Inferior parietal cortex (tissue), 1 donor: ENCODE data around the gene CFAP107.
"Not testable (repeated sequence)": the region's sequence is repeated elsewhere in the genome, so short reads cannot be mapped to it uniquely, and the experiment has no call there.

ENCODE experiments used
- DNase-seq: peaks from one replicate; pipeline ENCODE4 v3.0.0-alpha.2; 2016; ENCODE audit errors: extremely low spot score

Gene CFAP107, protein sequence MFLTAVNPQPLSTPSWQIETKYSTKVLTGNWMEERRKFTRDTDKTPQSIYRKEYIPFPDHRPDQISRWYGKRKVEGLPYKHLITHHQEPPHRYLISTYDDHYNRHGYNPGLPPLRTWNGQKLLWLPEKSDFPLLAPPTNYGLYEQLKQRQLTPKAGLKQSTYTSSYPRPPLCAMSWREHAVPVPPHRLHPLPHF

DNA sequence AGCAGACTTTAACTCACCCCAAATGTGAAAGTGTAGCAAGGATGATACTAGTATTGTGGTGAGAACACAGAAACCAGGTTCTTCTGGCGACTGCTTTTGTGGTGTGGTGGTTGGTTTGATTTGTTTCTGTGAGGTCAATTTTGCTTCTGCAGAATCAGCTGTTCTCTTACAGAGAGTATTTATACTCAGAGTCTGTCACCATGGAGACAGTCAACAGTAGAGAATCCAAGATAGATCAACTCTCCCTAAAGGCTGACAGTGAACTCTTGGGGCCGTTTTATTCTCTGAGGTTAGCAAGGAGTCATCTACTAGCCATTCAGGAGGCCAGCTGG, at the start of gene CFAP107:
CFAP107 (plus strand) TSS at position 209 of the 332 bp plus-strand sequence. CDS start 231 bp downstream, outside the sequence.
- no peak for DNase-seq

DNA sequence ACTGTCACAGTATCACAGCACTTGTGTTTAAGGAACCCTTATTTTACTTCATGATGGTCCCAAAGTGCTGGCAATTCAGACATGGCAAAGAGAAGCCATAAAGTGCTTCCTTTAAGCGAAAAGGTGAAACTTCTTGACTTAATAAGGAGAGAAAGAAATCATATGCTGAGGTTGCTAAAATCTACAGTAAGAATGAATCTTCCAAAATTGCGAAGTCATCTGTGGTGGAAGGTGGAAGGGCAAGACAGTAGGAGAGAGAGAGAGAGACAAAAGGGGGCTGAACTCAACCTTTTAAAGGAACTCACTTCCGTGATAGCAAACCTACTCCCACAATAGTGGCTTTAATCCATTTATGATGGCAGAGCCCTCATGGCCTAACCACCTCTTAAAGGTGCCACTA, 49.3 kb upstream of the CFAP107 start:
- no peak for DNase-seq

DNA sequence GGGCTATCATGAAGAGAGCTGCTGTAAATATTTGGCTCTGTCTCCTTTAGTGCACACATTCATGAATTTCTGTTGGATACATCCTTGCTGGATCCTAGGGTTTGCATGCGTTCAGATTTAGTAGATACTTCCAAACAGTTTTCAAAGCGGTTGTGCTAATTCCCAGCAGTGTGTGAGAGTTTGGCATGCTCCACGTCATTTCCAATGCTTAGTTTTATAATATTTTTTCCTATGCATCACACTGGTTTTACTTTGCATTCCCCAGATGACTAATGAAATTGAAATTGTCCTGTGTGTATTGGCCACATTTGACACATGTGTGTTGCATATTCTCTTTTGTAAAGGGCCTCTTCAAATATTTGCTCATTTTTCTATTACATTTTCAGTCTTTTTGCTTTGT, 48.6 kb upstream of the CFAP107 start:
- no peak for DNase-seq

DNA sequence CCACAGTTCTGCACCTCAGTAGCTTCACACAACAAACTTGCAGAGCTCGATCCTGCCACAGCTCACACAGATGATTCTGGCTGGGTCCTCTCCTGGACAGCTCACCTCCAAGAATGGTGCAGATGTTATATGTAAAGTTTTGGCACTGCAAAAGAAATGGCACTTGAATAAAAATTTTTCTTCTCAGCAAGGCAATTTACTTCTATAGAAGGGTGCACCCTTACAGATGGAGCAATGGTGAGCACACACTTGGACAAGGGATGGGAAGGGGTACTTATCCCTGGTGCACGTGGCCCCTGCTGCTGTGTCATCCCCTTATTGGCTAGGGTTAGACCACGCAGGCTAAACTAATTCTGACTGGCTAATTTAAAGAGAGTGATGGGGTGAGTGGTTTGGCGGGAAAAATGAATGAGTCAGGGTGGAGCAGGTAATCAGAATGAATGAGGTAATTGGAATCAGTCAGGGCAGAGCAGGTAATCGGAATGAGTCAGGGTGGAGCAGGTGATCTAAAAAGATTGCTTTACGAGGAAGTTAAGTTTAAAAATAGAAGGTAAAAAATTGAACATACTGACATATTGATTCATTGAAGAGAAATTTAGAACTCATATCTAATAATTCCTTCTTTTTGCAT, 42.1 kb upstream of the CFAP107 start:
- DNase-seq, result no peak

DNA sequence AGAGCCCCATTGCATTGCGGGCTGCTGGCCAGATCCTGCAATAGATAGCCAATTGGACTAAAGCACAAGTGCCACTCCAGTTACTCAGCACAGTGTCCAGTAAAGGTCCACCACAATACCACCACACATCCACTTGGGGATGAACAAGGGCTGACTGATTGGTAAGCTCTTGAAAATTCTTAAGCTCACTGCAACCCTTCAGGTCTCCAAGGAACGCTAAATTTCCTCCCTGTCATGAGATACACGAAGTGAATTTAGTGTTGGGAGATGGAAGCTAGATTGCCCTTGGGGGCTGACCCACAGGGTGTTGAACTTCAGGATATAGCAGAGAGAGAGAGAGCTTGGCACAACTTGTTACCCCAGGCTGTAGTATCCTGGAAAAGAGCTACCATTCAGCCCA, 39.9 kb upstream of the CFAP107 start:
- no peak for DNase-seq

DNA sequence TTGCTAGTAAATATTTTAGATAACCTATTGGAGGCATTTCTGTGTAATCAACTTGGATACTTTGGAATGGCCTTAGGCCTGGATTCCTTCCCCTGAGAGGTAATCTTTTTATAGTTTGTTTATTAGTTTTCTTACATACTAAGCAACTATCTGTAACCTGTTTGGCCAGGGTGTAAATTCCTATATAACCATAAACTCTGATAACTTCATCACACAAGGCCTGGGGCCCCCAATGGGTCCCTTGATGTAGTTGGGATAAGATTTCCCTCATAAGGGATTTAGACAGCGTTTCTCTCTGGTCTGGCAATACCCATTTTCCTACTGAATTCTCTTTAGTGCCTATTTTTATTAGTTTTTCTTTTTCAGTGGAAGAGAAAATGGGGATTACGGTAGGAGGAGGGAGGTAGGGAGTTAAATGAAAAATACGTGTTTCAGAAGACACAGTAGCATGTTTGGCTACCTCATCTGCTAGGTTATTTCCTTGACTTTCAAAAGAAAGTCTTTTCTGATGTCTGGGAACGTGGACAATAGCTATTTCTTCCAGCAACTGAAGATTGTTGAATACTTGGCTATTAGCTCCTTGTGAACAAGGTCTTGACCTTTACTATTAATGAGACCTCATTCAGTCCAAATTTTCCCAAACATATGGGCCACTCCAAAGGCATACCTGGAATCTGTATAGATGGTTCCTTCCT, 37.5 kb upstream of the CFAP107 start:
- DNase-seq, result no peak

DNA sequence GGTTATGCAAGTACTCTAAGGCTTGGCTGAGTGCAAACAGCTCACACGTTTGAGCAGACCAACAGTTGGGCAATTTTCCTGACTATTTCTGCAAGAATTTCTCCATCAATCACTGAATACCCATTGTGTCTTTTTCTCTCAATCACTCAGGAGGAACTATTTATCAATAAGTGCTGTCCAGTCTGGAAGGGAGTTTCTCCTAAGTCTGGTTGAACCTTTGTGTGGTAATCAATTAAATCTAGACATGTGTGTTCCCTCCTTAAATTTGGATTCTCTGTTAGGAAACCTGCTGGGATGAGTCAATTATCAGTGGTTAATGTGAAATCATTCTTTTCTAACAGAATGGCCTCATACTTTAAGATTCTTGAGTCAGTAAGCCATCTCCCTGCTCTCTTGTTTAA, 36.9 kb upstream of the CFAP107 start:
- no peak for DNase-seq

DNA sequence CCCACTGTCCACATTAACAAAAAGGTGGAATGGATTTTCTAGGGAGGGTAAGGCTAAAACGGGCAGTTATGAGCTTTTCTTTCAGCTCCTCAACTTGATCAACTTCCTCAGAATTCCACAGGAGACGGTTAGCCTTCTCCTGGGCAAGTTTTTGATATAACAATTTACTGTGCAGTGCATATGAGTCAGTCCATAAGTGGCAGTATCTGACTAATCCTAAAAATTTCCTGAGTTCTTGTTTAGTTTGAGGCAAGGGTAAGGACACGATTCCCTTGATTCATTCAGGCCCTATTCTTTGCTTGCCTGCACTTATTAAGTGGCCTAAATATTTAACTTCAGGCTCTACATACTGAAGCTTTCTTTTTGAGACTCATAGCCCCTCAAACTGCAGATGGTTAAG, 36.3 kb upstream of the CFAP107 start:
- DNase-seq, result no peak

DNA sequence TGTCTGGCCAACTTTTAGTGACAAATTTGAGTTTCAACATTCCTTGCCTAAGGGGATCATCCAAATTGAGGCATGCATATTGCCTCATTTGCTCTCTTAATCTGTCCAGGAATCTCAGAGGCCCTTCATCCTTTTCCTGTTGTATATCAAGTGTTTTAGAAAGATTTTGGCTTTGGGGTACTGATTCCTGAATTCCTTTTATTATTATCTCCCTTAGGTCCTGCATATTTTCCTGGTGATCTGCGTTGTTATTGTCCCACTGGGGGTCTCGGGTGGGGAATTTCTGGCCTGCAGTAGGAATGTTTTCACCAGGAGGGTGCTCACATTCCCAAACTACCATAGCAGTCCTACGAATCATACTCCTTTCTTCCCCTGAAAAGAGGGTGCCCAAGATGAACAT, 34.5 kb upstream of the CFAP107 start:
- DNase-seq, result no peak

DNA sequence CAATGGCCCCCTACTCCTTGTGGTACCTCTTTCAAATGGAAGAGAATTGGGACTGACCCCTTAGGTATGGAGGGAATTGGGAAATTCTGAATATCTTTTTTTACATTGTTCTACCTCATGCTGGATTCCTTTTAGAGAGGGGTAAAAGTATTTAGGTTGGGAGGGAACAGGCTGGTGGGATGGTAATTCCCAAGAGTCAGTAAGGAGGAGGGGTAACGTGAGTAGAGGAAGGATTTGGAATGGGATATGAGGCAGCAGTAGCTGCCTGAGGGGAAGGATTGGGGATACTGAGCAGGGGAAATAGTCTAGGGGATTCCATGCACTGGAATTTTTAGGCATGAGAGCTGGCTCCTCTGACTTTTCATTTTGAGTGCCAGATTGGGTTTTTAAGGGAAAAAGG, 33.9 kb upstream of the CFAP107 start:
- no peak for DNase-seq

DNA sequence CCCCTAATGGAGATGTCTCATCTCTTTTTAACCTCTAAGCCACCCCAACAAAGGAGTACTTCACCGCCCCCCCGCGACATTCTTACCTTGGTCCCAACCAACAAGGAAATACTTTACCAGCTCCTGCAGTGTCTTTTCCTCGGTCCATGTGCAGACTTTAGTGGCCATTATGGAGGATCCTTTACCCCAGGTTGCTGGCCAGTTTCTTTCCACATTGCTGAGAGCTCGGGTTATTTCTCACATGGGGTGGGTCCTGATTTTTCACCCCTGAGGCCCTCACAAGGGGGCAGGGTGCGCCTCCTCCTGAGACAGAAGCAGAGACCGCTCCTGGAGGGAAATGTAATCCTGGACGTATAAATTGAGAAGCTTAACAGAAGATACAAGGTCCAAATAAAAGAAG, 33.1 kb upstream of the CFAP107 start:
- DNase-seq, result no peak

DNA sequence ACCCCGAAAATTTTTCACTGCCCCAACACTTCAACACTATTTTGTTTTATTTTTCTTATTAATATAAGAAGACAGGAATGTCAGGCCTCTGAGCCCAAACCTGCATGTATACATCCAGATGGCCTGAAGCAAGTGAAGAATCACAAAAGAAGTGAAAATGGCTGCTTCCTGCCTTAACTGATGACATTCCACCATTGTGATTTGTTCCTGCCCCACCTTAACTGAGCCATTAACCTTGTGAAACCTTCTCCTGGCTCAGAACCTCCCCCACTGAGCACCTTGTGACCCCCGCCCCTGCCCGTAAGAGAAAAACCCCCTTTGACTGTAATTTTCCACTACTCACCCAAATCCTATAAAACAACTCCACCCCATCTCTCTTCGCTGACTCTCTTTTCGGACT, 32.3 kb upstream of the CFAP107 start:
- not testable (repeated sequence) for DNase-seq

DNA sequence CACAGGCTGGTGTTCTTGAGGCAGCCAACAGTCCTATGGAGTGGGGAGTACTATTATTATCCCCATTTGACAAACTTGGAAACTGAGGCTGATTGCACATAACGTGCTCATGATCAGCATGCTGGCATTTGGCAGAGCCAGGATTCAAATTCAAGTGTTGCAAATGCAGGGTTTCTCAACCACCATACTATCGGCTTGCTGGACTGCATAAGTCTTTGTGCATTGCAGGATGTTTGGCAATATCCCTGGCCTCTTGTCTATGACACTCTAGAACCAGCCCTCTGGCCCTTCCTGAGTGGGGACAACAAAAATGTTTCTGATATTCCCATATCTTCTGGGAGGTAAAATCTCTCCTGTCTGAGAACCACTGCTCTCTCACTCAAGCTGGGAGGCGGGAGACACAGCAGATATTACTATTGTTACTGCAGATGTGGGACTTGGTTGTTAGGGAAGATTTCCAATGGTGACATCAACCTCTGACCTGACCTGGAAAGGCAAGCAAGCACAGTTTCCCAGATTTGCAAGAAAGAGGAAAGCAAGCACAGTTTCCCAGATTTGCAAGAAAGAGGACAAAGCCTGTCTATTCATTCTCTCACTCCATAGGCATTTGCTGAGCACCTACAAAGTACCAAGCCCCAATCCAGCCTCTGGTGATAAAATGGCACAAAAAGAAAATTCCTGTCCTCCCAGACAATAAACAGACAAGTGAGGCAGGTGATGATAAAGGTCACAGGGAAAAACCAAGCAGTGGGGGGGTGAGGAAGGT, 31.1 kb upstream of the CFAP107 start:
- no peak for DNase-seq

DNA sequence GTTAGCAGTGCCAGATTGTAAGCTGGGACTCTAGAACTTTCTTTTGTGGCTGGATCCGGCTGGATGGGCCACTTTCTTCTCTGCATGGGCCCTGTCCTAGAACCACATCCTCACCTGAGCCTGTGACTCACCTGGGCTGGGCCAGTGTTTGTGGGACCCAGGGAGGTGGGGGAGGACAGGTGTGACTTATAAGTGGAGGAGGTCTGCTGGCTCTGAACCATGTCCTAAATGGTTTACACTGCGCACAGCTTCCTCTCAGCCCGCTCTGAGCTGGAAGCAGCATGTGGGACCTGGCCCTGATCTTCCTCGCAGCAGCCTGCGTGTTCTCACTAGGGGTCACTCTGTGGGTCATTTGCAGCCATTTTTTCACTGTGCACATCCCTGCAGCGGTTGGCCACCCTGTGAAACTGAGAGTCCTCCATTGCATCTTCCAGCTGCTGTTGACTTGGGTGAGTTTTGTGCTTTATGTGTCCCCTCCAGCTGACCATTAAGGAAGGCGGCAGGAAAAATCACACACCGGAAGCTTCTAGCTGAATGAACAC, 30.0 kb upstream of the CFAP107 start, which contains the start of gene AADACL3:
AADACL3 (plus strand) TSS at position 215 of the 542 bp plus-strand sequence; CDS start at position 282, 67 bp downstream.
- no peak for DNase-seq

DNA sequence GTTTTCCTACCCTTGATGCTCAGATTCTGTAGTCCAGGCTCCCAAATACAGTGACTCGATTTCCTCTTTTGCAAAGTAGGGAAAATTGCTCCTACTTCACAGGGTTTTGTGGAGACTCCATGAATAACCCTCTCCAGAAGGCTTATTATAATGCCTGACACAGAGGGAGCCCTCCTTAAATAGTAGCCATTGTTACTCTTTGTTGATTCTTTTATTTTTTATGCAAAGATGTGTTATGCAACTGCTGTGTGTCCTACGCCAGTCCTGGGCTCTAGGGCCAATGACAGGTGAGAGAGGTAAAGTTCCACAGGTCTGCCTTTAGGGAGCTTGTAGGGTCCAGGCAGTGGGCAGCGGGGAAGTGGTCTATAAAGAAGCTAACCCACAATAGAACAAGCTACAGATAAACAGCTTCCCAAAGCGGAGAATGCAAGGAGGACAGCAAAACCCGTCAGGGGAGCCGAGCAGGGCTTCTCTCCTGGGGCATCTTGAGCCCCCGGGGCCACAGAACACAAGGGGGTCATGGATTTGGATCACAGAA, 28.6 kb upstream of the CFAP107 start:
- no peak for DNase-seq

DNA sequence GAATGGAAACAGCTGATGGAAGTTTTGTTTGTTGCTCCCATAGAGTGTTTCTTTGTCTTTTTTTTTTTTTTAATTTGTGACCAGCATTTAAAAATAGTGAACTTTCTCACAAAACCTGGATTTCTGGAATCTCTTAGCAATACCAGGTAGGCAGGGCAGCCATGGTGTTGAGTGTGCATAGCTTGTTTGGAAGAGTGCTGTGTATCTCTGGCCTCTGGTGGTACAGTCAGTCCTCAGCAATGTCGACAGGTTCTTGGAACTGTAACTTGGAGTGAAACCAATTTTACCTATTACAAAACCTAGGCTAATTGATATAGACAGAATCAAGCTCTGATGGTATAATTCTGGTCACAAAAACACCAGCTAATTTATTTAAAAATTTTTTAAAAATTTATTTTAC, 23.4 kb upstream of the CFAP107 start:
- DNase-seq, result no peak

DNA sequence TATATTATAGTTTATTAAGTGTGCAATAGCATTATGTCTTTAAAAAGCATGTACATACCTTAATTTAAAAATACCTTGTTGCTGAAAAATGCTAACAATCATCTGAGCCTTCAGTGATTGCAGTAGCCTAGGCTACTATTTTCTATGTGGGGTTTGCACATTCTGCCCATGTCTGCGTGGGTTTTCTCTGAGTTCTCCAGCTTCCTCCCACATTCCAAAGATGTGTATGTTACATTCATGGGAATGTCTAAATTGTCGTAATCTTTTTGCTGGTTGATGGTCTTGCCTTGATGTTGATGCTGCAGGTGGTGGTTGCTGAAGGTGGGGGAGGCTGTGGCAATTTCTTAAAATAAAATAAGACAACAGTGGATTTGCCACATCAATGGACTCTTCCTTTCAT, 17.6 kb upstream of the CFAP107 start:
- no peak for DNase-seq

DNA sequence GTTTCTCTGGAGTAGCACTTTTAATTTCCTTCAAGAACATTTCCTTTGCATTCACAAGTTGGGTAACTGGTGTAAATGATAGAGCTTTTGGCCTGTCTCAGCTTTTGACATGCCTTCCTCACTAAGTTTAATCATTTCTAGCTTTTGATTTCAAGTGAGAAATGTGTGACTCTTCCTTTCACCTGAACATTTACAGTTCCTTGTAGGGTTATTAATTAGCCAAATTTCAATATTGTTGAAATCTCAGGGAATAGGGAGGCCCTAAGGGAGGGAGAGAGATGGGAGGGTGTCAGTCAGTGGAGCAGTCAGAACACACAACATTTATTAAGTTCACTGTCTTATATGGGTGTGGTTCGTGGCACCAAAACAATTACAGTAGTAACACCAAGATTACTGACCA, 15.8 kb upstream of the CFAP107 start:
- DNase-seq, result no peak

DNA sequence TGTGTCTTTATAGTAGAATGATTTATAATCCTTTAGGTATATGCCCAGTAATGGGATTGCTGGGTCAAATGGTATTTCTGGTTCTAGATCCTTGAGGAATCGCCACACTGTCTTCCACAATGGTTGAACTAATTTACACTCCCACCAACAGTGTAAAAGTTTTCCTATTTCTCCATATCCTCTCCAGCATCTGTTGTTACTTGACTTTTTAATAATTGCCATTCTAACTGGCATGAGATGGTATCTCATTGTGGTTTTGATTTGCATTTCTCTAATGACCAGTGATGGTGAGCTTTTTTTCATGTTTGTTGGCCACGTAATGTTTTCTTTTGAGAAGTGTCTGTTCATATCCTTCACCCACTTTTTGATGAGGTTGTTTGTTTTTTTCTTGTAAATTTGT, 14.9 kb upstream of the CFAP107 start:
- DNase-seq, result not testable (repeated sequence)

DNA sequence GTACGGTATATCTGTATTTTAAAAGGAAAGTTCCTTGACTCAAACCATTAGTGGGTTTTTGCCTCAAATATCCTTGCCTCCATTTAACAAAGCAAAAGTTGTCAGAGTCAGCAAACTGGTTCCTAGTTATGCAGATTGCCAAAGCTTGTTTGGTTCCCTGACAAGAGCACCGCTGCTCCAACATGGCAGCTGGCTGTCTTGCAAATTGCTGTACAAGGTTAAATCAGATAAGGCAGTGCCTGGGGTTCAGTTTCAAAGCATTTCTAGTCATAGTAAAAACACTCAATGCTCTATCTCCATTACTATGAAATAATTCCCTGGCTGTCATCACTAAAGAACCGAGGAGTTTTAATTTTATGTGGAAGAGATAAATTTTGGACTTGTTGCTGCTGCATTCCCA, 11.3 kb upstream of the CFAP107 start:
- DNase-seq, result no peak

DNA sequence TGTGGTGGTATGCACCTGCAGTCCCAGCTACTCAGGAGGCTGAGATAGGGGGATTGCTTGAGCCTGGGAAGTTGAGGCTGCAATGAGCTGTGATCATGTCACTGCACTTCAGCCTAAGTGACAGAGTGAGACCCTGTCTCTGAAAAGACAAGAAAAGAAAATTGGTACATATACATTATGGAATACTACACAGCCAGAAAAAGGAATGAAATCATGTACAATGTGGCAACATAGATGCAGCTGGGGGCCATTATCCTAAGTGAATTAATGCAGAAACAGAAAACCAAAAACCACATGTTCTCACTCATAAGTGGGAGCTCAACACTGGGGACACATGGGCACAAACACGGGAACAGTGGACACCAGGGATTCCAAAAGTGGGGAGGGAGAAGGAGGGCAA, 7.1 kb upstream of the CFAP107 start:
- DNase-seq, result no peak

DNA sequence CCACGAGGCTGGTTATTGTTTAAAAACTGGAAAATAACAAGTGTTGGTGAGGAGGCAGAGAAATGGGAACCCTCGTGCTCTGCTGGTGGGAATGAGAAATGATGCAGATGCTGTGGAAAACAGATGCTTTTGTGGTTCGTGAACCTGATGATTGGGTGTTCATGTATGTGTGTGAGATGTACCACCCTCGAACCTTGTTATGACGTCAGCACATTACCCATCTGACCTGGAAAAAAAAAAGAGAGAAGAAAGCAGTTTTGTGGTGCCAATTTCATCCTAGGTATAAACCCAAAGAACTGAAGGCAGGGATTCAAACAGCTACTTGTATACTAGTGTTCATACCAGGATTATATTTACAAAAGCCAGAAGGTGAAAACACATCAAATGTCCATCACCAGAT, 6.4 kb upstream of the CFAP107 start:
- no peak for DNase-seq
